MV-4-11 (cell line): ENCODE measurements around the gene DEF6.
A peak's percentile ranks its signal among the peaks of the same experiment; 100 is the strongest.
"Not testable (repeated sequence)": the region's sequence is repeated elsewhere in the genome, so short reads cannot be mapped to it uniquely, and the experiment has no call there.

Experiments used
- DNase-seq: peaks from one replicate; lab custom pipeline; 2025; lab: John Stamatoyannopoulos, UW

DEF6 gene

DNA sequence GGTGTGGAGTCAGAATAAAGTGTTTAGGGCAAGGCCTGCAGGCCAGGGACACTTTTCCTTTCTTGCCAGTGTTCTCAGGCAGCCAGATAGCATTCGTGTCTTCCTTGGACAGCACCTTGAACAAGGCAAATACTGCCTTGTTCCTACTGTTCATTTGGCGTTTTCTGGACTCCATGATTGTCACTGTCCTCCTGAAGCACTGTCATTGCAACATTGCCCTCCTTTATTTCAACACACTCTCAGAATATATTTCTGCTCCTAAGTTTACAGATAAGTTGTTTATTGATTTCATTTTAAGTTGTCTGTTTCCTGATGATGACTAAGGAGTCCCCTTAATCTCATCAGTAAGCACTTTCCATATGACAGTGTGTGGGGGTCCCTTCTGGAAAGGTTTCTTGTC is 15.1 kb upstream of the DEF6 start:
- DNase-seq, result peak; percentile 20

DNA sequence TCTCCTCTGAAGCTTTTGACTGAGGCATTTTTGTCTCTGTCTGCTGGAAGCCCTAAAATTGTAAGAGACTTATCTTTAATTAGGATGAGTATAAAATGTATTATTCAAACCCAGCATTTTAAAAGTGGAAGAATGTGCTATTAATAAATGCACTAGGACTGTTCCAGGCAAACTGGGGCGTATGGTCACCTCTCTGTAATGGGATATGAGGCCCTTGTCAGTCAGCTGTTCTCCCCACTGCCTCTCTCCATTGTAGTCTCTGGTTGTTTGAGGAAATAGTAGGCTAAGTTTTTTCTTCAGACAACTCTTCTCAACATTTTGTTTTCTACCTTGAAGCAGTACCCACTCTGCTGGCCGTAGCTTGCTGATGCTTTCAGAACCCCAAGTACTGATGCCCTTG is 14.3 kb upstream of the DEF6 start:
- DNase-seq, result no peak

- DNase-seq, result no peak
These were observed 9.8 kb upstream of the DEF6 start for GRCh38 chr6:35287671-35288396.

GRCh38 chr6:35288834-35289233 is 8.8 kb upstream of the DEF6 start:
- no peak for DNase-seq

- no peak for DNase-seq
These were observed 6.1 kb upstream of the DEF6 start for GRCh38 chr6:35291491-35291890.

DNA sequence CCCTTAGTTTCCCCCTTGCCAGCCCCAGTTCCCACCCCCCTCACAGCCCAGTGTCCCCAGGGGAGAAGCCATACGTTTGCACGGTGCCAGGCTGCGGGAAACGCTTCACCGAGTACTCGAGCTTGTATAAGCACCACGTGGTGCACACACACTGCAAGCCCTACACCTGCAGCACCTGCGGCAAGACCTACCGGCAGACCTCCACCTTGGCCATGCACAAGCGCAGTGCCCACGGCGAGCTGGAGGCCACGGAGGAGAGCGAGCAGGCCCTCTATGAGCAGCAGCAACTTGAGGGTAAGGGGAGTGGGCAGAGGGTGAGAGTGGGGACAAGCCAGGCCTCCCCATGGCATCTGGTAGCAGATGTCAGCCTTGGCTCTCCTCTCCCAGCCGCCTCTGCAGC is 5.1 kb upstream of the DEF6 start:
- no peak for DNase-seq

DNA sequence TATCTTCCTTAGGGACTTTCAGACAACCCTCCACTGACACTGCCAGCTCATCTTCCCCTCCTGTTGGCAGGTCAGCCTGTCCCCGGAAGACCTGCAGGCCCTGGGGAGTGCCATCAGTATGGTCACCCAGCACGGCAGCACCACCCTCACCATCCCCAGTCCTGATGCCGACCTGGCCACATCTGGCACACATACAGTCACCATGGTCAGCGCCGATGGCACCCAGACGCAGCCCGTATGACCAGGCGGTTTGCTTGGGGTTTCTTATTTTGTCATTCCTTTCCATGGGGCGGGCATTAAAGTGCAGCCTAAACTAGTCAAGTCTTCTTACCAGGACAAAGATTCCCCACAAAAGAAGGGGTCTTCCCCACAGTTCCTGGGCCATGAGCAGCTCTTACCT is 3.9 kb upstream of the DEF6 start:
- no peak for DNase-seq

DNA sequence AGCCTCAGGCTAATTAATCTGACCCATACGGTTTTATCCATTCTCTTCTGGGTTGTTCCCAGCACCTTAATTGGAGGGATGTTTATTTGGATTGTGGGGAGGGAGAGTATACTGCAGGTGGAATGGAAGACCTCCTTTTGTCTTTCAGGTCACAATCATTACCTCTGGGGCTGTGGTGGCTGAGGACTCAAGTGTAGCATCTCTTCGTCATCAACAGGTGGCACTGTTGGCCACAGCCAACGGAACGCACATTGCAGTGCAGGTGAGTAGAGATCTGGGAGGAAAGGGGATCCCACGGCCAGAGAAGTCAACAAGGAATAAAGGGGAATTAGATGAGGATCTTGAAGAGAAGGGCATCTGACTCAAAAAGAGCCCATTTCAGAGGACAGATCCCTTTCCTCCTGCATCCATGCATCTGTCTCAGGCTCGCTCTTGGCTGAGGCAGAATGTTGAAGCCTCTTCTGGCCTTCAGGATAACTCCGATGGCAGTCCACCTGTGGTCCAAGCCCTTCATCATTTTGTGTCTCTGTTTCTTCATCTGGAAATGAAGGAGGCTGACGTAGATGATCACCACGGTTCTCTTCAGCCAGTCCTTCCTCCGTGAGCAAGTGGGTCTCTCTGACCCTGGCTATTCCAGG is 3.2 kb upstream of the DEF6 start:
- DNase-seq, result no peak

DNA sequence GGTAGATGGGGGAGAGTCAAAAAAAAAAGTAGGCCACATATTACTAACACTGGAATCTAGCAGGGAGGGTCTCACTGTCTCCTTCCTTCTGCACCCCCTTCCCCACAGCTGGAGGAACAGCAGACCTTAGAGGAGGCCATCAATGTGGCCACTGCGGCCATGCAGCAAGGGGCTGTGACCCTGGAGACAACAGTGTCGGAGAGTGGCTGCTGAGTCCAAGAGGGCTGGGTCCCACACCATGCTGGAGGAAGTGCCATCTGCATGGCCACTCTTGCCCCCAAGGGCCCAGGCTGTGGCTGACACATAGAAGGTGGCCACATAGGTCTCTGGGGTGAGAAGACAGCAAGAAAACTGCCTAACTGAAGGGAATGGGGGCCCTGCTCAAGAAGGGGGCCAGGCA is 2.6 kb upstream of the DEF6 start:
- no peak for DNase-seq

DNA sequence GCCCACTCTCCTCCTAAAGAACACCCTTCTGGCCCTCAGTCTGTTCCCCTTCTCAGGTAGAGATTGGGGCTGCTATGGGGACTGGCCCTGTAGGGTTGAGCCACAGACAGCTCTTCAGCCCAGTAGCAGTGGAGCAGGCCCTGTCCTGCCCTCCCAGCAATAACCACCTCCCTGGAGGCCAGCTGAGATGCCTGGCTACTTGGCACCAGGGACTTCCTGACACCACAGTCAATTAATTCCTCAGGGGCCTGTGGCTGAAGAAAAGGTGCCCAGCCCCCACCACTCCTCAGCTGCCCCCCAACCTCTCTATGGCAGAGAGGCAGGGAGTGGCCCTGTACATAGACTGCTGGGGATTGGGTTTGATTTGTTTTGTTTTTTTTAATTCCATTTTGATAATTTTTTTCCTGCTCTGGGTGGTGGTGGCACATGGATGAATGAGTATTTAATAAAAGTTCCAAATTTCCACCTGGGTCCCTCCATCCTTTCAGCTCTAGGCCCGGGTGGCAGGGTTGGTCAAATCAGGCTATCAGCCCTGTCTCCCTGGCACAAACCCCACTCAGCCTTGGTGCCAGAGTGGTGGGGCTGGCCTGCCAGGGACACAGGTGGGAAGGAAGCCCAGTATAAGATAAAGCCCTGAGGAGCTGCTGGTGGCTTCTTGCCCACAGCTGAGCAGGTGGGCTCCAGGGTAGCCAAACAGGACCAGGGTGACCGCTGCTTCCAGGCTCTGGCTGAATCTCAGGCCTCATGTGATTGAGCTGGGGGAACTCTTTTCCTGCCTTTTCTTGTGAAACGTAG is 1.9 kb upstream of the DEF6 start:
- no peak for DNase-seq

GRCh38 chr6:35296931-35297600 is 552 bp upstream of the DEF6 start:
- no peak for DNase-seq

GRCh38 chr6:35298625-35299140 is 1.1 kb downstream of the DEF6 start:
- peak; percentile 12 for DNase-seq

DNA sequence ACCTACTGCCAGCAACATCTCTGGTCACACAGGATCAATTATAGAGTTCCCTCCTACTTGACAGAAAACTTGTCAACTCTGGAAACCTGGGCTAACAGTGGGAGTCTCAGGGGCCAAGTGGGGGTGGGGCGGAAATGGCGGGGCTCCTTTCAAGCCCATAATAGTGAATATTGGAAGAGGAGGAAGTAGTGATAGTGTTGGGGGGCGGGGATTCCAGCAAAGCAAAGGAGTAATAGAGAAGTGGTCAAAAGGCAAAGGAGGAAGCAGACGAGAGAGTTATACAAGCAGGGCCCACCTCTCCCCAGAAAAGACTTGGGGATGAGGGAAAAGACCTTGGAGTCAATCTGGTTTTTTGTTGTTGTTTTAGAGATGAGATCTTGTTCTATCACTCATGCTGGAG is 2.1 kb downstream of the DEF6 start:
- DNase-seq, result peak; percentile 91

DNA sequence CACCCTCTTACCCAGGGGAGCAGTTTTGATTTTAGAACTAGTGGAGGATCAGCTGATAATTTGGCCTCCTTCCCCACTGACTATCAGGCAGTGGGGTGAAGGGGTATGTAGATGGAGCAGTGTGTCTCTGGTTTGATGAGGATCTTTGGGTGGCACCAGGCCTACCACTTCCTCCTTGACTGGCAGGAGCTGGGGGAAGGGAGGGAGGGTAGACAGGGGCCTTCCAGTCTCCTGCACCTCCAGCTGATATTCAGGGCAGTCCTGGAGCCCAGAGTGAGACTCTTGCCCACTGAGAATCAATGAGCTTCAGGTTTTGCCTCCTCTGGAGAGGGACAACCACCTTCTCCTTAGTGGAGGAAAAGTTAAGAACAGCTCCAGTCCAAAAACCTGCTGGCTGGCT is 3.2 kb downstream of the DEF6 start:
- DNase-seq, result peak; percentile 37

GRCh38 chr6:35302604-35303241 is 5.1 kb downstream of the DEF6 start:
- peak; percentile 88 for DNase-seq

GRCh38 chr6:35304299-35304698 is 6.7 kb downstream of the DEF6 start:
- DNase-seq, result no peak

- DNase-seq, result no peak
These were observed 7.5 kb downstream of the DEF6 start for GRCh38 chr6:35305117-35305516.

DNA sequence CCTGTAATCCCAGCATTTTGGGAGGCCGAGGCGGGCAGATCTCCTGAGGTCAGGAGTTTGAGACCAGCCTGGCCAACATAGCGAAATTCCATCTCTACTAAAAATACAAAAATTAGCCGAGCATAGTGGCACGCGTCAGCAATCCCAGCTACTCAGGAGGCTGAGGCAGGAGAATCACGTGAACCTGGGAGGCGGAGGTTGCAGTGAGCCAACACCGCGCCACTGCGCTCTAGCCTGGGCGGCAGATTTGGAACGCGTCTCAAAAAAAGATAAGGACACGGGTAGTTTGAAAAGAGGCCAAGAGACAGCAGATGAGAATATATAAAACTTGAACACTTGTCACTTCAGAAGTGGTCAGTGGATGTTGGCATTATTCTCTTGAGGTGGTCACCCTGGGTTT is 9.5 kb downstream of the DEF6 start:
- not testable (repeated sequence) for DNase-seq

- DNase-seq, result not testable (repeated sequence)
These were observed 10.9 kb downstream of the DEF6 start for GRCh38 chr6:35308543-35308942.

DNA sequence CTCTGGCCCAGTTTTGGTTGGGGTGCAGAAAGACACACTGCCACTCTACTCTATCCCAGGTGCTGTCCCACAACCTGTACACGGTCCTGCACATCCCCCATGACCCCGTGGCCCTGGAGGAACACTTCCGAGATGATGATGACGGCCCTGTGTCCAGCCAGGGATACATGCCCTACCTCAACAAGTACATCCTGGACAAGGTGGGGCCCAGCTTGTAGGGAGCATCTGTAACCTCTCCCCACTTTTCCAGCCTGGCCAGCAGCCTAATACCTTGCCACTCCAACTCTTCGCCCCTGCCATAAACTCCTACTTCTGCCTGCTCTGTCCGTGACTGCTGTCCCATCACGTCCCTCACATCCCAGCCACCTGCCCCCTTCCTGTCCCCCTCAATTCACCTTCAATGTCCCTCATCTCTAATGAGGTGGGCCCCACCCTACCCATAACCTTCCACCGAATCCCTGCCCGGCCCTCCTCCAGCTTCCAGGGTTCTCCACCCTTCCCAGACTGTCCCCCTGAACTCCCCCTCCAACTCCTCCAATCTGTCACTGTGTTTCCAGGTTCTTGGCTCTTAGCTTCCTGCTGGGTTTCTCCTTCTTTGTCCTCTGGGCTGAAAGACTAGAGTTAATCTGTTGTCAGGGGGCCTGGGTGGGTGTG is 12.1 kb downstream of the DEF6 start:
- no peak for DNase-seq

GRCh38 chr6:35310265-35310831 is 12.7 kb downstream of the DEF6 start:
- DNase-seq, result no peak
